DMS114 treated with DMSO at 0.1 percent for 48 hours (cell line): ENCODE results near the gene NPEPL1.

Experiments
- DNase-seq: peaks from one replicate; lab custom pipeline; 2025; ENCODE audit not compliant: unreplicated experiment; lab: John Stamatoyannopoulos, UW

NPEPL1 gene

GRCh38 chr20:58682656-58683531 is 9.7 kb upstream of the NPEPL1 start:
- DNase-seq = no peak

- DNase-seq = no peak
Observed at GRCh38 chr20:58684291-58684690, 8.3 kb upstream of the NPEPL1 start.

- no peak for DNase-seq
Observed at GRCh38 chr20:58685988-58686387, 6.6 kb upstream of the NPEPL1 start.

GRCh38 chr20:58688414-58688813 is 4.2 kb upstream of the NPEPL1 start:
- DNase-seq = no peak

- no peak for DNase-seq
Observed at GRCh38 chr20:58688840-58689239, 3.8 kb upstream of the NPEPL1 start.

- no peak for DNase-seq
Observed at GRCh38 chr20:58690396-58691135, 2.0 kb upstream of the NPEPL1 start.

GRCh38 chr20:58691773-58692578 is 624 bp upstream of the NPEPL1 start:
- DNase-seq = no peak

GRCh38 chr20:58693226-58694006 is 816 bp downstream of the NPEPL1 start:
- DNase-seq = no peak

GRCh38 chr20:58694241-58695083 is 1.9 kb downstream of the NPEPL1 start:
- DNase-seq = no peak

GRCh38 chr20:58695084-58695722 is 2.6 kb downstream of the NPEPL1 start:
- DNase-seq = no peak

GRCh38 chr20:58695895-58696375 is 3.3 kb downstream of the NPEPL1 start:
- no peak for DNase-seq

- no peak for DNase-seq
Observed at GRCh38 chr20:58696411-58696961, 3.9 kb downstream of the NPEPL1 start.

GRCh38 chr20:58697201-58697866 is 4.7 kb downstream of the NPEPL1 start:
- no peak for DNase-seq

GRCh38 chr20:58697867-58698703 is 5.5 kb downstream of the NPEPL1 start:
- DNase-seq = no peak

GRCh38 chr20:58698741-58699622 is 6.4 kb downstream of the NPEPL1 start:
- DNase-seq = no peak

- no peak for DNase-seq
Observed at GRCh38 chr20:58699623-58700107, 7.1 kb downstream of the NPEPL1 start.
